Endodermal cell (in vitro differentiated cells): ENCODE measurements around the gene MICU2. TPM values are rescaled to one million over a fixed set of nuclear protein-coding genes. Genes with fewer than 3 reads are reported as not detected.

Source experiments
- DNase-seq: peaks from one replicate; pipeline ENCODE4 v3.0.0-alpha.2; 2017
- H3K27ac ChIP-seq: 2 replicates; pipeline ENCODE4 v1.5.1; 2013; ENCODE audit warnings: mild to moderate bottlenecking, low read depth, low read length, moderate library complexity
- H3K27me3 ChIP-seq: 2 replicates; pipeline ENCODE4 v1.6.1; 2013; ENCODE audit warnings: mild to moderate bottlenecking, low read length, moderate library complexity; ENCODE audit not compliant: insufficient read depth, control insufficient read depth, poor library complexity, severe bottlenecking
- H3K36me3 ChIP-seq: 2 replicates; pipeline ENCODE4 v1.7.0; 2013; ENCODE audit warnings: mild to moderate bottlenecking, low read length, moderate library complexity; ENCODE audit not compliant: control insufficient read depth, insufficient read depth
- H3K4me1 ChIP-seq: one replicate; pipeline ENCODE4 v1.7.0; 2013; ENCODE audit warnings: low read length; ENCODE audit not compliant: control insufficient read depth, insufficient read depth
- H3K4me3 ChIP-seq: 2 replicates; pipeline ENCODE4 v1.5.1; 2013; ENCODE audit warnings: mild to moderate bottlenecking, low read length, moderate library complexity
- H3K9ac ChIP-seq: 2 replicates; pipeline ENCODE4 v1.6.1; 2013; ENCODE audit warnings: mild to moderate bottlenecking, low read length, moderate library complexity; ENCODE audit not compliant: poor library complexity, severe bottlenecking; ENCODE audit errors: extremely low read depth
- H3K9me3 ChIP-seq: 2 replicates; pipeline ENCODE4 v1.6.1; 2013; ENCODE audit warnings: mild to moderate bottlenecking, low read length, moderate library complexity; ENCODE audit not compliant: control insufficient read depth
- H3K27ac Mint-ChIP-seq: 2 replicates; pipeline ENCODE4 v1.8.0; 2020; ENCODE audit warnings: mixed read lengths
- H3K27me3 Mint-ChIP-seq: 2 replicates; pipeline ENCODE4 v1.8.0; 2021; ENCODE audit warnings: mild to moderate bottlenecking, mixed read lengths; ENCODE audit not compliant: insufficient read depth
- H3K36me3 Mint-ChIP-seq: 2 replicates; pipeline ENCODE4 v1.8.0; 2020; ENCODE audit warnings: low read depth, mixed read lengths
- H3K4me1 Mint-ChIP-seq: 2 replicates; pipeline ENCODE4 v1.8.0; 2020; ENCODE audit warnings: mixed read lengths
- H3K4me3 Mint-ChIP-seq: 2 replicates; pipeline ENCODE4 v1.8.0; 2020; ENCODE audit warnings: mild to moderate bottlenecking, moderate library complexity, mixed read lengths
- H3K9me3 Mint-ChIP-seq: 2 replicates; pipeline ENCODE4 v1.8.0; 2020; ENCODE audit warnings: mild to moderate bottlenecking, mixed read lengths
- WGBS, 2 experiments: methylation state at CpG; one replicate each; pipeline versions ENCODE4 v1.1.5 to v1.1.7; 2013; ENCODE audit warnings: missing lambda C conversion rate in 2 of 2, mixed read lengths in 1 of 2; ENCODE audit not compliant: insufficient coverage in 1 of 2, insufficient read length in 1 of 2; 5-methylcytosine and 5-hydroxymethylcytosine counted together
- total RNA-seq, 2 donors: library from RNA; stranded (reverse); fragmentation: NEBNext Ultra II Directional in 1 of 2; extraction: Animal tissue kit (Norgen Biotek cat#: 25700) in 1 of 2; gene quantifications; 2 replicates in 1 of 2; 3 replicates in 1 of 2; pipeline ENCODE4 v1.2.1, GENCODE V29; 2021
- TF ChIP-seq, protein P1 (sequence below): fragments of 200-600 bp; sonication (generic); conservative IDR thresholded peaks from 2 replicates; pipeline ENCODE4 v1.5.0; 2021; ENCODE audit warnings: antibody characterized with exemption, mild to moderate bottlenecking

MICU2 gene
- total RNA-seq, 2 donors from 2014 or later, result 39.1 to 45.7 TPM

DNA sequence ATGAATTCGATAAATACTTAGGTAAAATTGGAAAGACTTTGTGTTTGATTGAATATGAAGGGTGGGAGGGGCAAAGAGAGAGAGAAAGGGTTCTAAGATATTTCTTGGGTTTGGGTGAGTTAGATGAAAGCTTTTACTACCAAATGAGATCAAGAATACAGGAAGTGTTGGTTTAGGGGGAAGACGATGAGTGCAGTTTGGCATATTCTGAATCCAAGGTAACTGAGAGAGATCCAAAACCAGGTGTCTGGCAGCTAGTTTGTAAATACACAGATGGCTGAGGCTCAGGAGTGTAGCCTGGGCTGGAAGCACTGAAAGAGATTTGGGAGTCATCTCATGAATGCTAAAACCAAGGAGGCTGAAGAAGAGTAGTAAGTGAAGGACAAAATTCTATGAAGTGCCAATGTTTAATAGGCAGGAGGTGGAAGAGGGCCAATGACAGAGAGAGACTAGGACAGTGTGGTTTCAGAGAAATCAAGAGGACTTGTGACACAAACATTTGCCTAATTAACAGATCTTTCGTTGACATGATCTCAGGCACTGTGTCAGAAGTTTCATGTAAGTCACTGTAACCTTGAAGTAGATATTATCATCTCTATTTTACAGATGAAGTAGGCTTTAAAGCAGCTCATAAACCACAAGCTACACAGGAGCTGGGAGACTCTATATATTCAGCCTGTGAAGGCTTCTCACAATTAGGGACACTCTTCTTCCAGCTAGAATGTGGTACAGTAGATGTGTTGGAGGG is 74.7 kb downstream of the MICU2 start:
- WGBS, 2 experiments, result 97 to 100% methylated on average over 2 to 3 of the region's 3 CpGs
- H3K27ac ChIP-seq, result no peak overlapping the region
- no peak overlapping the region for H3K4me3 Mint-ChIP-seq
- H3K9me3 Mint-ChIP-seq, result no peaks in the 10 kb centered on the region
- H3K4me1 Mint-ChIP-seq, result peaks cover 6% of the 10 kb centered on the region
- no peaks in the 10 kb centered on the region for H3K9me3 ChIP-seq
- H3K4me3 ChIP-seq, result no peak overlapping the region
- no peaks in the 10 kb centered on the region for H3K27me3 ChIP-seq
- H3K4me1 ChIP-seq, result no peaks in the 10 kb centered on the region
- no peak for DNase-seq
- no peaks in the 10 kb centered on the region for H3K27me3 Mint-ChIP-seq
- no peak overlapping the region for H3K9ac ChIP-seq
- TF ChIP-seq, protein P1, sequence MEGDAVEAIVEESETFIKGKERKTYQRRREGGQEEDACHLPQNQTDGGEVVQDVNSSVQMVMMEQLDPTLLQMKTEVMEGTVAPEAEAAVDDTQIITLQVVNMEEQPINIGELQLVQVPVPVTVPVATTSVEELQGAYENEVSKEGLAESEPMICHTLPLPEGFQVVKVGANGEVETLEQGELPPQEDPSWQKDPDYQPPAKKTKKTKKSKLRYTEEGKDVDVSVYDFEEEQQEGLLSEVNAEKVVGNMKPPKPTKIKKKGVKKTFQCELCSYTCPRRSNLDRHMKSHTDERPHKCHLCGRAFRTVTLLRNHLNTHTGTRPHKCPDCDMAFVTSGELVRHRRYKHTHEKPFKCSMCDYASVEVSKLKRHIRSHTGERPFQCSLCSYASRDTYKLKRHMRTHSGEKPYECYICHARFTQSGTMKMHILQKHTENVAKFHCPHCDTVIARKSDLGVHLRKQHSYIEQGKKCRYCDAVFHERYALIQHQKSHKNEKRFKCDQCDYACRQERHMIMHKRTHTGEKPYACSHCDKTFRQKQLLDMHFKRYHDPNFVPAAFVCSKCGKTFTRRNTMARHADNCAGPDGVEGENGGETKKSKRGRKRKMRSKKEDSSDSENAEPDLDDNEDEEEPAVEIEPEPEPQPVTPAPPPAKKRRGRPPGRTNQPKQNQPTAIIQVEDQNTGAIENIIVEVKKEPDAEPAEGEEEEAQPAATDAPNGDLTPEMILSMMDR, result no peak
- H3K27ac Mint-ChIP-seq, result no peak overlapping the region
- peaks cover 9% of the 10 kb centered on the region for H3K36me3 ChIP-seq
- peaks cover 9% of the 10 kb centered on the region for H3K36me3 Mint-ChIP-seq

DNA sequence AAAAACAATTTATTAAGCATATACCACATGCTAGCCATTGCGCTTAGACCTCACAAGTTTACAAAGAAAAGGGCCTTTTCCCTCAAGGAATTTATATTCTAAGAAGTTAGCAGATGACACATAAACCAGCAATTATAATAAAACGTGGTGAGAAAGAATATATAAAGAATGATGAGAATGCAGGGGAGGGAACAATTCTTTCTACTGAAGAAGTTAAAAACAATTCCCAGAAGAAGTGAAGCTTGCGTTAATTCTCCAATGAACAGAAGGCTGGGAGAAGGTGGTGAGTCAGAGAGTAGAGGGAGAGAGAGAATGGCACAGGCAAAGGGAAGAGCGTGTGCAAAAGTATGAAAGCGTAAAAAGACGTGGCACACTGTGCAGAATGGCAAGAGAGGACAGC is 75.4 kb downstream of the MICU2 start:
- H3K9me3 ChIP-seq, result no peaks in the 10 kb centered on the region
- no peak overlapping the region for H3K4me3 ChIP-seq
- Mint-ChIP-seq H3K4me1 (peaks cover 6% of the 10 kb centered on the region), H3K4me3 (no peak overlapping the region), H3K27me3 (no peaks in the 10 kb centered on the region), H3K9me3 (no peaks in the 10 kb centered on the region), H3K27ac (no peak overlapping the region), H3K36me3 (peaks cover 9% of the 10 kb centered on the region)
- TF ChIP-seq, protein P1, result no peak
- H3K27me3 ChIP-seq, result no peaks in the 10 kb centered on the region
- no peak overlapping the region for H3K9ac ChIP-seq
- H3K4me1 ChIP-seq, result no peaks in the 10 kb centered on the region
- no peak overlapping the region for H3K27ac ChIP-seq
- DNase-seq, result no peak
- WGBS, 2 experiments, result 89 to 96% methylated on average over 4 to 6 of the region's 6 CpGs
- peaks cover 9% of the 10 kb centered on the region for H3K36me3 ChIP-seq

DNA sequence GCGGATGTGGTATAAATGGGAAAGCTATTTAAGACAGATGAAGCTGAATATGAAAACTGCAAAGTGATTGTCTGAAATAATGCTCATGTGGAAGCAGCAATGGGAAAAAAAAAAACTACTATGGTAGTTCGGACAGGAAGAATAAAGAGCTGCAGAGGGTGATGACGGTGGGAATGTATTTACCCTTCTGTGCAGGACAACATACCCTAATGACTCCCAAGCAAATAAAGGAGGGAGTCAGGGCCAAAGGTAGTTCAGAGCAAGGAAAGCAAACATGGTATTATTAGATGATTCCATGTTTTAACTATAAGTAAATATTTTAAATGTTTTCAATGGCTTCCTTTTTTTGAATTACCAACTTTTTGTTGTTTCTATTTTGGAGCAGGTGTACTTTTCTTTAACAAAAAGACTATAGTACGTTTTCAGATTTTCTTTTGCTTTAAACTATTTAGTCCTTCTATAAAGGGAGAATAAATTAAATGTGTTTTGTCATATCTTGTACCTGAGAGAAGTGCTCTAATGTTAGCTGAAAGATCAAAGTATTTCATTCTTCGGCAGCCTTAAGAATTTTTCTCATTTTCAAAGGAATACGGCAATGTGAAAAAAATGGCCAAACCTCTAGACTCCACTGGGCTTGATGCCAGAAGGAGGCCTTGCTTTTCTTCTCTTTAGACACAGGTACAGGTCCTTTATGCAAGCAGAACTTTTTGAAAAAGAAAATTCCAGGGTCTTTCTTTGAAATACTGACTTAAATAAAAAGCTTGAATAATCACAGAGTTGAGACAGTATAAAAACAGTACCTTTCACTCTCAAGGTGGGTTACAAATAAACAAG is 77.0 kb downstream of the MICU2 start:
- peaks cover 9% of the 10 kb centered on the region for H3K36me3 Mint-ChIP-seq
- no peak for DNase-seq
- peaks cover 6% of the 10 kb centered on the region for H3K4me1 Mint-ChIP-seq
- no peak overlapping the region for H3K4me3 Mint-ChIP-seq
- H3K4me3 ChIP-seq, result no peak overlapping the region
- TF ChIP-seq, protein P1, result no peak
- no peak overlapping the region for H3K9ac ChIP-seq
- no peak overlapping the region for H3K27ac ChIP-seq
- H3K27ac Mint-ChIP-seq, result no peak overlapping the region
- H3K9me3 Mint-ChIP-seq, result no peaks in the 10 kb centered on the region
- WGBS, 2 experiments, result 95% methylated on average over 3 to 5 of the region's 6 CpGs
- H3K4me1 ChIP-seq, result no peaks in the 10 kb centered on the region
- H3K36me3 ChIP-seq, result peaks cover 6% of the 10 kb centered on the region
- no peaks in the 10 kb centered on the region for H3K27me3 Mint-ChIP-seq
- no peaks in the 10 kb centered on the region for H3K27me3 ChIP-seq
- no peaks in the 10 kb centered on the region for H3K9me3 ChIP-seq
